Ishikawa (cell line): Measurements from ENCODE around the gene DSCAML1.

ENCODE experiments used
- CREB1 ChIP-seq: IDR thresholded peaks from 2 replicates; pipeline ENCODE4 v1.6.1; 2012; ENCODE audit warnings: low read depth
- EP300 ChIP-seq: IDR thresholded peaks from 2 replicates; pipeline ENCODE4 v1.6.1; 2012; ENCODE audit warnings: borderline replicate concordance
- FOXM1 ChIP-seq: IDR thresholded peaks from 2 replicates; pipeline ENCODE4 v1.6.1; 2012; ENCODE audit warnings: low read depth, borderline replicate concordance
- MAX ChIP-seq: IDR thresholded peaks from 2 replicates; pipeline ENCODE4 v1.6.1; 2012
- NFIC ChIP-seq: IDR thresholded peaks from 2 replicates; pipeline ENCODE4 v1.6.1; 2012
- RAD21 ChIP-seq: IDR thresholded peaks from 2 replicates; pipeline ENCODE4 v1.6.1; 2012; ENCODE audit warnings: low read depth
- REST ChIP-seq: IDR thresholded peaks from 2 replicates; pipeline ENCODE4 v1.6.1; 2012; ENCODE audit warnings: low read depth, mild to moderate bottlenecking
- TAF1 ChIP-seq: IDR thresholded peaks from 2 replicates; pipeline ENCODE4 v1.6.1; 2012; ENCODE audit warnings: low read depth, mild to moderate bottlenecking
- TCF12 ChIP-seq: IDR thresholded peaks from 2 replicates; pipeline ENCODE4 v1.6.1; 2012; ENCODE audit warnings: low read depth
- TEAD4 ChIP-seq: IDR thresholded peaks from 2 replicates; pipeline ENCODE4 v1.6.1; 2012
- YY1 ChIP-seq: IDR thresholded peaks from 2 replicates; pipeline ENCODE4 v1.6.1; 2012; ENCODE audit warnings: low read depth
- ZBTB7A ChIP-seq: IDR thresholded peaks from 2 replicates; pipeline ENCODE4 v1.6.1; 2012; ENCODE audit warnings: low read depth

- TF ChIP-seq EP300, result no peak
- TF ChIP-seq MAX, result no peak
- no peak for TF ChIP-seq YY1
- TF ChIP-seq TAF1, result no peak
- no peak for TF ChIP-seq TEAD4
- no peak for TF ChIP-seq CREB1
- TF ChIP-seq ZBTB7A, result no peak
- no peak for TF ChIP-seq NFIC
- TF ChIP-seq FOXM1, result no peak
- TF ChIP-seq REST, result no peak
- no peak for TF ChIP-seq RAD21
- TF ChIP-seq TCF12, result no peak
Observed at GRCh38 chr11:117440258-117440657, 356.8 kb downstream of the DSCAML1 start.
